GM19240 (cell line): ENCODE measurements around the gene PRRT1.
"Not testable (repeated sequence)": the region's sequence is repeated elsewhere in the genome, so short reads cannot be mapped to it uniquely, and the experiment has no call there.

ENCODE experiments used
- DNase-seq: peaks from one replicate; pipeline ENCODE4 v3.0.0; 2011; ENCODE audit warnings: low spot score; ENCODE audit not compliant: insufficient read length

Gene PRRT1

DNA sequence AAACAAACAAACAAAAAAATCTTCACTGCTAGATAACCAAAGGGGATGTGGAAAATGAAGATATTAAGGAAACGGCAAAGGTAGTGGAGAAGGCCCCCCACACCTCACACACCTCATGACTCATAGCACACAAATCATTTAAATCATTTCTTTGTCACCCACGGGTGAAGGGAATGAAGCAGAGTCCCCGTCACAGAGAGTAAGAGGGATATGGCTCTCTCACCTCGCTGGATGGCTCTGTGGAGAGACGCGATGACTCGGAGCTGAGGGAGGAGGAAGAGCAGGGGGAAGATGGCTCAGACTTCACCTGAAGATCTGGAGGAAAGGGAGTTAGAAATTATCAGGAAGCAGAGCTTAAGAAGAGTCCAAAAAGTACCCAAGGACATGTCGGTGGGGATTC, 24.9 kb downstream of the PRRT1 start:
- no peak for DNase-seq

DNA sequence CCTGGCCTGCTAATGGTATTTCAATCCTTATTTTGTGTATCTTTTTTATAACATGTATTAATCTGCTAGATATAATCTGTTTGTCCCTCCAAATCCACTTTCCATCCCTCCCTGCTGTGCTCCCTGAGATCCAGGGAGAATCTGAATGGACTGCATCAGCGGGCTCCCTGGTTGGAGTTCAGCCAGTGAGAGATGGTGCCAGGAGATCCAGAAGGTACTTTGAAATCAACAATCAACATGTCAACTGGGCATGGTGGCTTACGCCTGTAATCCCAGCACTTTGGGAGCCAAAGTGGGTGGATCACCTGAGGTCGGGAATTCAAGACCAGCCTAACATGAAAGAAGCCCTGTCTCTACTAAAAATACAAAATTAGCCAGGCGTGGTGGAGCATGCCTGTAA, 28.1 kb downstream of the PRRT1 start:
- DNase-seq = no peak

DNA sequence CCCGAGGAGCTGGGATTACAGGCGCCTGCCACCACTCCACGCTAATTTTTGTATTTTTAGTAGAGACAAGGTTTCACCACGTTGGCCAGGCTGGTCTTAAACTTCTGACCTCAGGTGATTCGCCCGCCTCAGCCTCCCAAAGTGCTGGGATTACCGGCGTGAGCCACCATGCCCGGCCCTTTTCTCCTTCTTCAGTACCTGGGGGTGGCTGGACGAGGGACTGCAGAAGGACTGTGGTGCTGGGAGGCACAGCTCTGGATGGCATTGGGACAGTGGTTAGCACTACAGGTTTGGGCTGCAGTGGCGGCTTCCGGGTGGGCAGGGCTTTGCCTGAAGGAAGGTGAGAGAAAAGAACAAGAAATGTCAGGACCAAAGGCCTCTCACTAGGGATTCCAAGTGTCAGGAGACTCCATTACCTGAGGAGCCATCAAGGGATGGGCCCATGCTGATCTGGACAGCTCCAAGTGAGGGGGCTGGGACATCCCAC, 31.1 kb downstream of the PRRT1 start:
- no peak for DNase-seq

DNA sequence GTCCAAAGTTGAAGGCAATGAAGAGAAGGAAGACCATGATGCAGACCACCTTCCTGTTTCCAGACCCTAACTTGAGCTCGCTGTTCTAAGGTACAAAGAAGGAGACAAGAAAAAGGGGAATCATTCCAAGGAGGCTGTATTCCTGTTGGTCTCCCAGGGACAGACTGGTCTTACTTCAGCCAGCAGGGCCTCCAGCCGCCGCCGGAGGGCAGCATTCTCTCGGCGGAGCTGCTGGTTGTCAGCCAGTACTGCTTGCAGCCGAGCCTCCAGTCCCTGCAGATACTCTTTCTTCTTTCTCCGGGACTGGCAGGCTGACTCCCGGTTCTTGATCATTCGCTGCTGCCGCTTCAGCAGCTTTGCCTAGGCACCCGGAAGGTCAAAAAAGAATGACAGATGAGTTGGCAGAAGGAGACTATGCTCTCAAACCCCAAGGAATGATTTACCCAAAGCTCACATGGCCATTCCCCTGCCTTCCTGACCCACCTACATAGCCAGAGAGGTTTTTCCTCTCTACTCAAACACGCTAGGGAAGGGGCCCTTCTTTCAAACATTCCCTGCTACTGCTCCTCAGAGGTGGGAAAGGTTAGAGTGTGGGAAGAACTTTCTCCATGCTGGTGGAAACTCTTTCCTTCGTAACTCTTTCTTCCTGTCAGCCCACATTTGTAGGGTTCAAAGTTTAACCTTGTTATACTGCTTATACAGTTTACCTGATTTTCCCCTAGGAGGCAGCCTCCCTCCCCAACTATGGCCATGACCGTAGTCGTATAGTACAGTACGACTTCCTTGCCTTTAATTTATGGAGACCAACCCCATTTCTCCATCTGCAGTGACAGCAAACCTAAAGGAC, 32.7 kb downstream of the PRRT1 start:
- DNase-seq = peak; percentile 67

DNA sequence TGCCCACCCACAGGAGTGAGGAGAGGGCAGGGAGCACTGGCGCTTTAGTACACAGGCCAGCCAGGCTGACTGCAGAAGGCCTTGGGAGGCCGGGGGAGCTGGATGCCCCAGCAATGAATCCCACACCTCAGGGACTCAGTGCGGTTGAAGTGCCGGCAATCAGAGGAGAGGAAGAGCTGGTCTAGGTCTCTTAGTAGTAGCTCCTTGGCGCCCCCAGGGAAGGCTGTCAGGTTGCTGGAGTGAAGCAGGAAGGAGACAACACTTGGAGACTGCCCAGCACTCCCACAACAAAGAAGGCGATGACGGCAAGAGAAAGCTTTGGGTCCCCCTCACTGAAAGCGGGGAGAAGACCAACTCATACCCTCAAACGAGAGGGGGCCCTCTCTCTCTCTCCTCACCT, 34.3 kb downstream of the PRRT1 start:
- DNase-seq = no peak

DNA sequence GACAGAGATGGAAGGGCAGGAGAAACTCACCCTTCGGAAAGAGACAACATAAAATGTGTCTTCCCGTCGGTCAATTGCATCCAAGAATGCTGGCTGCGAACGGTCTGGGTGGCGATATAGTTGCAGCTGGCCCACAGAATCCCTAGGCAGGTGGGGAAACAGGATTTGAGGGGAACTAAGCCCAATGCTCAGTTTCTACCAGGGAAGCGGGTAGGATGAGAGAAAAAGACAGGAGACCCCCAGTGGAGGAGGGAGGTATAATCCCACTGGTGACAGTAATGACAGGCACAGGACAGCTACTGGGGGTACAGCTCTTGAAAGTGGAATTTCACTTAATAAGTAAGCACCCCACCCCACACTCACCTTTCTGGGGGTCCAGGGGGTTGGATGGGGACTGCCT, 35.1 kb downstream of the PRRT1 start:
- DNase-seq = no peak

DNA sequence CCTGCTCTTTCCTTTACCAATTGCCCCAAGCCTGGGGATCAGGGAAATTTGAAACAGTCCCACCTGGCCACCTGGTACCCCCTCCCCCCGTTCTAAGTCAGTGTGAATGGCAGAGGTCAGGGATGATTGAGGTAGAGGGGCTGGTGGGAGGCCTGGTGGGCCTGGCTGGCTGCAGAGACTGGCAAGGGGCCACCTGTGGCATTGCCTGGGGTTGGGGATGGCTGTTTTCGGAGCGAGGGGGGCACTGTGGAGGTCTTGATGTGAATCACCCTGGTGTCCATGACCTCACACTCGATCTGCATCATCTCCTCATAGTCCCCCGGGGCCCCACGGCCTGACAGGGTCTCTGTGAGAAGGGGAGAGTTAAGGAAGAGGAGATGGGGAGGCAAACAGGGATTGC, 36.1 kb downstream of the PRRT1 start:
- no peak for DNase-seq

DNA sequence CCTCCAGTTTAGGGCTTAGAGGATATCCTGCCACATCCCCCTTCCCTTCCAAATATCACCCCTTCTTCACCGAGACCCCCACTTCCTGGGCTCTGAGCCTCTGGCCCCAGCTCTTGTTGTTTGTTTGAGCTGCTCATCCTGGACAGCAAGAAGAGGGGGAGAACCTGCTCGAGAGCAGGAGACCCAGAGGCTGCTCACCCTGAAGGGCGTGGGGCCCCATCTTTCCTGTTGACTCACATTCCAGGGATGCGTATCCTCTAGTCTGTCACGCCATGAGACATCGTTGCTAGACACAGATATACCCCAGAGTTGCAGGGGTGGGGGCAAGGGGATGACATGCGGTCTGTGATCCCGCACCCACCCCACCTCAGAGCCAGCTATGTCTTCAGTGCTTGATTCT, 36.9 kb downstream of the PRRT1 start:
- DNase-seq = no peak

DNA sequence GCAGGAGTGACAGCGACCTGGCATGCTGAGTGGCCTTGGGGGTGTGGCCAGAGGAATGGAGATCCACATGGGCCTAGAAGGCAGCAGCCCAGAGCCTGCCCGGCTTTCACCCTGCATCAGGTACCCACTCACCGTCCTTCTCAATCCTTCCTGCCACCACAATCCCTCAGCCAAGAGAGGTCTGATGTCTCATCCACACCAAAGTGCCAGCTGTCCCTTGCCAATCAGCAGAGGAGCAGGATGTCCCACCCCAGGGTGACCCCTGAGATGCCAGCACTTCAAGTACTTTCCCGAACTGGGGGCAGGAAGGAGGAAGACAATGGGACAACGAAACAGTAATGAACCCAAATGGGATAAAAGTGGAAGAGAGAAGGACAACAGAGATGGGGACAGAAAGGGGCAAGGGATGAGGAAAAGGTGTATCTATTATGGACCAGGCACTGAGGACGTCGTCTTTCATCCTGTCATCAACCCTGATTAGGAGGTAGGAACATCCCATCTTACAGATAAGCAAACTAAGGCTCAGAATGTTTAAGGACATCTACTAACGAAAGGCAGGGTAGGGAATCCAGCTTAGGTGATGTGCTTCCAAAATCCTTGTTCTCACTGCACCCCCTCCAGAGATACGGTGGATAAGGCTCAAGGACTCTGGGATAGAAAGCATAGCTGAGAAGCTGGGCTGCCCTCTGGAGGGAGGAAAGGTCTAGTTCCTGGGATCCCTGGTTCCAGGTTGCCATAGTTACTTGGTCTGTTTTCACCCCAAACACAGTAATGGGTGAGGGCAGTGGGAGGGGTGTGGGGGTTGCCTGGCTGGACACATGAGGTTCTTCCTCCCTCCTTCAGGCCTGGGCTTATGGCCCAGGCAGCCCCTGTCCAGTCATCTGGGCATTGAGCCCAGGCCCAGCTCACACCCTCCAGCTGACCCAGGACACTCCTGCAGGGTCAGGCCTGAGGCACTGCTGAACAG, 38.1 kb downstream of the PRRT1 start:
- no peak for DNase-seq

DNA sequence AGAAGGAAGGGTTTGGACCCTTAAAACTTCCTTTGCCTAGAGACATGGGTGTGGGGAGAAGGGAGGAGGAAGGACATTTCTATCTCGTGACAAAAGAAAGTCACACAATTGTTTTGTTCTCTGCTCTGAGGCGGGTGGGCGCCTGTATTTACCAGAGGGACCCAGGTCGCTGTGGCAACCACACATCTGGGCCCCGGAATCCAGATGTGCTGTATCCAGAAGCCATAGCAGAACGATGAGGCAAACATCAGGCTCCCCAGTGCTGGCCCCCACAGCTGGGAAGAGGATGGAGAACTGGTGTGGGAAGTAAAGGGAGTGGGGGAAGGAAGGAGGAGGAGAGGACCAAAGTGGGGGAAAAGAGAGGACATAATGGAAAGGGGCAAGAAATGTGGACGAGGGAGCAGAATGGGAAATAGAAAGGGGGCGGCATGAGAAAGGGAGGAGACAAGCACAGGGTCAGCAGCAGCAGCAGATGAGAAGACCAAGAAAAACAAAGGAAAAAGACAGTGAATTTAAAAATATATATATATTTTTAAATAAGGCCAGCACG, 39.2 kb downstream of the PRRT1 start:
- DNase-seq = no peak

DNA sequence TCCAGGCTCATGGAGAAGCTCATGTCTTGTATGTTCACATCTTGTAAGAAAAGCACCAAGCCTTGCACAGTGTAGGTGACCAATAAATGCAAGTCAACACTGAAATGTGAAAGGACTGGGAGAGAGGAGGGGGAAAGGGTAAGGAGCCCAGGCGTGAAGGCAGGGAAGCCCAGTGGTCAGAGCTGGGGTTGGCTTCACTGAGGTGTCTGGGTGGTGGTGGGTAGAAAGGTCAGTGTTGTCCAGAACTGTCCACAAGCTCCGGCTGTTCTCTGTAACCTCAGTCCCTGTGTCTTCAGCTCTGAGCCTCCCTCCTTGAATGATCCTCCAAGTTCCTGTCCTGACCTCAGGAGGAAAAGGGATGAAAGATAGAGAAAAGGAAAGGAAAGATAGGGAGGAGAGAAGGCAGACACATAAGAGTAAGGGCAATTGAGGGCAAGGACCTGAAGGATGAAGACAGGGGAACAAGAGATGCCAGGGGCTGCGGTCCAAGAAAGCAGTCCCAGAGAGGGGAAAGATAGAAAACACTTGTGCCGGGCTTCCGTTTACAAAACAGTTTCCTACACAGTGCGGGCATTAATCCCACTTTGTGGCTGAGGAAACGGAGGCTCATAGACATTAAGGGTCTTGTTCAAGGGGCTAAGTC, 40.2 kb downstream of the PRRT1 start:
- DNase-seq = no peak

DNA sequence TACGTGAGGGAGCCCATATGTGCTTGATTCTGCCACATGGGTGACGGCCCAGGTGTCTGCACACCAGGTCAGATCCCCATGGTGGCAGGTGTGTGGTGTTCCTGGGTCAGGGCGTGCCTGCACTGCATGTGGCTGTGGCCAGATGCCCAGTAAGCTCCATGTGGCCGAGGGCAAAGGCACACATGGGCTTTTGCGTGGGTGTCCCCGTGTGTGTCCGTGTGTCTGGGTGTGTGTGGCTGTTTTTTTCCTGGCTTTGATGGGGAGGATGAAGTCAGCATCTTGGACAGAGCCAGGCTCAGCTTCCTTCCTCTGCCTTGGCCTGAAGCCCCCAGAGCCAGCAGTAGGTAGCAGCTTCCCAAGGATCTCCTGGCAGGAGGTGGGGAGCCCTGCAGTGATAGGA, 41.1 kb downstream of the PRRT1 start:
- DNase-seq = no peak

DNA sequence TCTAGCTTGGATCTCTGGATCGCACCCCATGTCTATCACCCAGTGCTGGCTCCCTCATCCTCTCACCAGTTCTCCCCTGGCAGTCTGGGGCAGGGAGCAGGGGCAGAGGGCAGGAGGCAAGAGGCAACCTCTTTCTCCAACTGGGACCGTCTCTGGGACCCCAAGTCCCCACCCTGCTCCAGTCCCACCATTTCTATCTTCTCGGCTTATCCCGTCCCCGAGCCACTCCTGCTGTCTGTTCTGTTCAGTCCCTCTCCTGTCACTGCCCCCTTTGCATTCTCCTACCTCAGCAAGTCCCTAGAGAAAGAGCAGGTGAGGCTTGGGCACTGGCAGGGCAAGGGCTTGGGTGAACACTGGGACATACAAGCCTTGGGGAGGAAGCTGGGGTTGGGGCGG, 42.0 kb downstream of the PRRT1 start:
- DNase-seq = no peak

DNA sequence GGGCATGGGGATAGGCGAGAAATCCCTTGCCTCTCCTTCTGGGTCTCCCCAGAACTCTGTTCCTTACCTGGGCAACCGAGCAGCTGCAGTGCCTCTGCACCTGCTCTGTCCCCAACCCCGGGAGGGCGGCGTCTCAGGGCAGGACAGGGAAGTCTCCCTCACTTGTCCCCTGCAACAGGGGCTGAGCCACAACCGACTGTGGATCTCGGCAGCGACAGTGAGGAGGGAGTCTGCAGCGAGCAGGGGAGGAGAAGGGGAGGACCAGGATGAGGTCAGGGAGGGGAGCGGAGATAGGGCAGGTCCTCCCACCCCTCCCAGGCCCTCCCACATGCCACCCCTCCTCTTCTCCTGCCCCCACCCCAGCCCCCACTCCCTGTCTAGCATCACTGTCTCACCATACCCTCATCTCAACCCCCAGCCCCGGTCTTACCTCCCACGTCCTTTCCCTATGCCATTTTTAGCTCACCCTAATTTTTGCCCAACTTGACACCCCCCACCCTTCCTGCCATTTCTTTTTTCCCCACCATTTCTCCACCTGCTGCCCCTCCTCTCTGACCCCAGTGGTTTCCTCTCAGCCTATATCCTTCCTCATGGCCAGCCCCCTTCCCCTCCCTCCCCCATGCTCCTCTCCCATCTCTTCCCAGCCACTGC, 42.5 kb downstream of the PRRT1 start, which contains the start of gene TNXB:
TNXB (minus strand) TSS at position 225 of the 651 bp plus-strand sequence. CDS start 11,140 bp downstream, outside the sequence.
- no peak for DNase-seq

DNA sequence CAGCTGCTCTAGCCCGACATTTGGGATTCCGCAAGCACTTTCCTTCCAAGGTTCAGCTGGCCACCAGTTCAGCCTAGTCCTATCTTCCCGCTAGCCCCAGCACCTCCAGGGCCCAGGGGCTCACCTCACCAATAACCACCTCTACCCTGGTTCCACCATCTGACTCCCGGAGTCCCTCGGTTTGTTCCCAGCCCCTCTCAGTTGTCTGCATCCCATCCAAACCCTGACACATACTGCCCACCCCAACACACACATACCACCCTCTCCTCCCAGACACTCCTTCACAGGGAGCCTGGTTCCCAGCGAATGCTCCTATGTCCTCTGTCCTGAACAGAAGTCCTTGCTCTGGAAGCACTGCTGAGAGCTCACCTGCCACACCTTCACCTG, 43.0 kb downstream of the PRRT1 start:
- DNase-seq = no peak

DNA sequence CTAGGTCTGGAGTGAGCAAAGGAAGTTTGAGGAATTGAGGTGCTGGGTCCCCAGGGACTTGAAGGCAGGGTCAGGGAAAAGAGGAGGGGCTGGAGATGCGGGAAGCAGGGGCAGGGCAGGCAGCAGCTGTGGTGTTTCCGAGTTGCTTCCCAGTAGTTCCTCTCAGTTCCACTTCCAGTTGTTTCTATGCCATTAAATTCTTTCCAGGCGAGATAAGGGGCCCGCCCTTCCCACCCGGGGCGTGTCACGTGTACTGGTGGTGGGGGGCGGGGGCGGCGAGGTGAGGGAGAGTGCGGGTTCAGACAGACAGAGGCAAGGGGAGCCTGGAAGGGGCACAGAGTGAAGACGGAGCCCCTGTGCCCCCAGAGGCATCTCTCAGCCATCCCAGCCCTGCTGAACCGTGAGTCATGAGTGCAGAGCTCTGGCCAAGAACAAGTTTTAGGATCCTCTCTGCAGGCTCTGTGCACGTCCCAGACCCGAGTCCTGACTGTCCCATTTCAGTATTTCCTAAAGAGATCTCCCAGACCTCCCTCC, 43.6 kb downstream of the PRRT1 start:
- no peak for DNase-seq

DNA sequence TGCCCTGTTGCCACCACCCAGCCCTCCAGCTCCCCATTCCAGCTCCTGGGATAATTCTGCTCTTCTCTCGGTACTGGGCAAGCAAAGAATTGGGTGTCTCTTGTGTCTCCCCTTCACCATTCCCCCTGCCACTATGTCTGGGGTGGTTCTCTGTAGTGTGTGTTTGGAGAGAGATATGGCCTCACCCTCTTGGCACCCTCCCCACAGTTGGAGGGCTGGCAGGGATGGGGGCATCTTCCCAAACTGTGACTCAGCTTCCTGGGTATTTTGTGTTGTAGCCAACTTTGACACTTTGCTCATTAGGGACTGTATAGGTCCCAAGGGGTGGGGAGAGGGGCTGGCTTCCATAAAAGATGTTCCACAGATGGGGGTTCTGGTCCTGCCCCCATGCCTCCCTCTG, 44.3 kb downstream of the PRRT1 start:
- no peak for DNase-seq

DNA sequence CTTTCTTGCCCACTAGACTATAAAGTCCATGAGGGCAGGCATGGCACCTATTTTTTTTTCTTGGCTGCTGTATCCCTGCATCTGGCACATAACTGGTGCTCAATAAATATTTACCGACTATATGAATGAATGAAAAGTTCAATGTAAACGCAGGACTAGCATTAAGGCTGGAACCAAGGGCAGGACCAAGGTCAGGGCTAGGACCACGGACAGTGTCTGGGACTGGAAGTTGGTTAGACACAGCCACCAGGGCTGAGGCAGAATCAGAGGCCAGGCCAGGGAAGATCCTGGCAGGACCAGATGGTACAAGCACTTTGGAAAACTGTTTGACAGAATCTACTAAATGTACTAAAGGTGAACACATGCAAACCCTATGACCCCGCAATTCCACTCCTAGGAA, 46.3 kb downstream of the PRRT1 start:
- no peak for DNase-seq

DNA sequence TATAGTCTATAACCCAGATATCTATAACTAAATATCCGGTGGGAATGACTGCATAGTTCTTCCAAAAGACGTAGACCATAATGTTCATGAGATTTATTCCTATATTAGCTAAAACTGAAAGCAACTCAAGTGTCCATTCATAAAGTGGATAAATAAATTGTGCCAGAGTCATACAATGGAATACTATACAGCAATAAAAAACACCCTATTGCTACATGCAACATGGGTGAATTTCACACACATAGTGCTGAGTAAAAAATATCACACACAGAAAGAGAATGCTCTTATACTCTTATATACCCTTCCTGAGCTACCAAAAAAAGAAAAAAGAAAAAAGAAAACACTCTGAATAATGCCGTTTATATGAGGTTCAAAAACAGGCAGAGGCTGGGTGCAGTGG, 49.5 kb downstream of the PRRT1 start:
- DNase-seq = no peak

DNA sequence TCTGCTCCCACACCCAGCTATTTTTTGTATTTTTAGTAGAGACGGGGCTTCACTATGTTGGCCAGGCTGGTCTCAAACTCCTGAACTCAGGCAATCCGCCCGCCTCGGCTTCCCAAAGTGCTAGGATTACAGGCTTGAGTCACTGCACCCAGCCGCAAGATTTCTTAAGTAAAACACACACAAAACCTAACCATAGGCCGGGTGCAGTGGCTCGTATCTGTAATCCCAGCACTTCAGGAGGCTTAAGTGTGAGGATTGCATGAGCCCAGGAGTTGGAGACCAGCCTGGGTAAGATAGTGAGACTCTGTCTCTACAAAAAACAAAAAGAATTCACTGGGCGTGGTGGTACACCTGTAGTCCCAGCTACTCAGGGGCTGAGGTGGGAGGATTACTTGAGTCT, 51.5 kb downstream of the PRRT1 start:
- not testable (repeated sequence) for DNase-seq
